HG03039 (cell line): ENCODE results near the gene PRPF19.

ENCODE experiments used
- ATAC-seq: cut with Tn5 transposase; IDR thresholded peaks from one replicate; pipeline ENCODE4 v1.9.1; 2021; ENCODE audit warnings: mild to moderate bottlenecking, moderate library complexity; ENCODE audit not compliant: unreplicated experiment

Gene PRPF19

GRCh38 chr11:60847281-60847680 is 59.1 kb downstream of the PRPF19 start:
- ATAC-seq, result no peak

DNA sequence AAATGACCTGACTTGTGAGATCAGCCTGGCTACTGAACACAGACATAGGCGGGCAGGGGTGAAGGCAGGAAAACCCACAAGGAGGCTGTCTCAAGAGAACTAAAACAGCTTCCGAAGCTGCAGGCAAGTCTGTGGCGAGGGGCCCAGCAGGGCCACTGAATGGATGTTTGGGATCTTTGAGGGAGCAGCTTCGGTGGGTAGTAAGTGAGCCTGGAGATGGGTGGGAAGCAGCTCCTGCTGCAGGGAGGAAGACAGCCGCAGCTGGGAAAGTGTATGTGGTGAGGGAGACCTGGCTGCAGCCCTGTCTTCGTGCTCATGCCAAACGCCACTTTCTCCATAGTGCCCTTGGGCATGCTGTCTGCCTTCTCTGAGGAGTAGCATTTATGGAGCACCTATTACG is 61.0 kb downstream of the PRPF19 start:
- no peak for ATAC-seq

DNA sequence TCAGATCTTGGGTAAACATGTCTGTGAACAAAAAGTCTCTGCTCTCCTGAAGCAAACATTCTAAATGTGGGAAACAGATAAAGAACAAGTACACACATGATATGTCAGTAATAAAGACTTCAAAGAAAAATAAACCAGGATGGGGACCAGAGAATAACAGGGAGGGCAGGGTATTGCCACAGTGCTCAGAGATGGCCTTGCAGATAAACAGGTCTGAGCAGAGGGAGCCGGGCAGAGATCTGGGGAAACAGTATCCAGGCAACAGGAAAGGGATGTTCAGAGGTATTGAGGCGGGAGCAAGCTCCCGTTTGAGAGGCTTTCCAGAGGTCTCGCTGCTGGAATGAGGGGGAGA is 61.5 kb downstream of the PRPF19 start:
- no peak for ATAC-seq

DNA sequence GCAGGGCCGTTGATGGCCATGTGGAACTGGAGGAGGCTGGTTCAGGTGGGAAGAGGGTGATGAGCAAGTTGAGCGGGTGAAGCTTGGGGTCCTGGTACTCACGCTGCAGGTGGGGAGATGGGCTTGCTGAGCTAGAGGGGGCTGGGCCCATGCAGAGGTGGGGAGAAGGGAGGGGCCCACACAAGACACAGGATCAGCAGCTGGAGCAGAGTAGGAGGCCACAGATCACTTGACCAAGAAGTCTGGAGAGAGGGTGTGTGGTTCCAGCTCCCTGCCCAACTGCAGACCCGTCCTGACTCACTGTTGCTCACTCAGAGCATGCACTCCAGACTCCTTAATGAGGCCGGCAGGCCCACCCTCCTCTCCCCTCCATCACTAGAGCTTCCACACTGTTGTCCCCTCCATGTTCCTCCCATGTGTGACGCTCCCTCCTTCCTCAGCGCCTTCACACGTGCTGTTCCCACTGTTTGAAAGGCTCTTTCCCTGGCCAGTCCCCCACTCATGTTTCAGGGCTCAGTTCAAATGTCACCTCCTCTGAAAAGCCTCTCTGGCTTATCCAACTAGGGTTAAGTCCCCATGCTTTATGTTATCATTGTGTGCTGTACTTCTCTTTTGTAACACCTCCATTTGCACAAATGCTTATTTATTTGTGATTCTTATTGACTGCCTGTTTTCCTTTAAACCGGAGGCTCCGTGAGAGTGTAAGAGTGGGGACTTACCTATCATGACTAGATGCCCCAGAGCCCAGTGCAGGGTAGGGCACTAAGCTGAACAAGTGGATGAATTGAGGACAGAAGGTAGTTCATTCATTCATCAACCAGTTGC is 62.1 kb downstream of the PRPF19 start:
- ATAC-seq, result no peak

- no peak for ATAC-seq
Observed at GRCh38 chr11:60842668-60843600, 63.5 kb downstream of the PRPF19 start.

DNA sequence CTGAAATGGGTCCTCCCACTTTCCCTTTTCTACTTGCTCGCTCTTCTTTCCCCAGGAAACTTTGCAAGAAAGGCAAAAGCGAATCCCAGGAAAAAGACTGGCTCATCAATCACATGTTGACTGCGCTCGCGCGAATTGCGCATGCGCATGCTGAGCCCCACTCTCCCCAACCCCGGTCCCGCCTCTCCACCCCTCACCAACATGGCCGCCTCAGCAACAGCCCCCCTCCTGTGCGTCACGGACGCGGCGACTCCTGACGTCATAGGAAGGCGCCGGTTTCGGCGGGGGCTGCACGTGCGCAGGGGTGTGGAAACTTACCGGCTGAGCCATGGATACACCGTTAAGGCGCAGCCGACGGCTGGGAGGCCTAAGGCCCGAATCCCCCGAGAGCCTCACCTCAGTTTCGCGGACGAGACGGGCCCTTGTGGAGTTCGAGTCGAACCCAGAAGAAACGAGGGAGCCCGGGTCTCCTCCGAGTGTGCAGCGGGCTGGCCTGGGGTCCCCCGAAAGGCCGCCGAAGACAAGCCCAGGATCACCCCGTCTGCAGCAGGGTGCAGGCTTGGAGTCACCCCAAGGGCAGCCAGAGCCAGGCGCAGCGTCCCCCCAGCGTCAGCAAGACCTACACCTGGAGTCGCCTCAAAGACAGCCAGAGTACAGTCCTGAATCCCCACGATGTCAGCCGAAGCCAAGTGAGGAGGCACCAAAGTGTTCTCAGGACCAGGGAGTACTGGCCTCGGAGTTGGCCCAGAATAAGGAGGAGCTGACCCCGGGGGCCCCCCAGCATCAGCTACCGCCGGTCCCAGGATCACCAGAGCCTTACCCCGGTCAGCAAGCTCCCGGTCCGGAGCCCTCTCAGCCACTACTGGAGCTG is 64.4 kb downstream of the PRPF19 start, which contains the start of gene CCDC86:
Gene CCDC86, plus strand, starts transcription at position 317 of the 871 bp plus-strand sequence. Its CDS starts 12 bp downstream, at position 329.
- peak; percentile 74 for ATAC-seq
